SJCRH30 (cell line): ENCODE measurements around the gene KAT7. TPM values are rescaled to one million over a fixed set of nuclear protein-coding genes. Genes with fewer than 3 reads are reported as not detected.

Experiments used
- DNase-seq, 2 experiments: peaks; one replicate each; pipeline ENCODE4 v3.0.0-alpha.2; 2015 to 2020
- H3K27ac ChIP-seq: fragments of 250-450 bp; sonication (Bioruptor Pico); 2 replicates; pipeline ENCODE4 v1.5.1; 2020; ENCODE audit warnings: mild to moderate bottlenecking, moderate library complexity
- H3K27me3 ChIP-seq: fragments of 250-450 bp; sonication (Bioruptor Pico); 2 replicates; pipeline ENCODE4 v1.5.1; 2020; ENCODE audit warnings: mild to moderate bottlenecking, moderate library complexity
- H3K36me3 ChIP-seq: fragments of 250-450 bp; sonication (Bioruptor Pico); 2 replicates; pipeline ENCODE4 v1.5.1; 2020; ENCODE audit warnings: mild to moderate bottlenecking, moderate library complexity
- H3K4me1 ChIP-seq: fragments of 250-450 bp; sonication (Bioruptor Pico); 2 replicates; pipeline ENCODE4 v1.5.1; 2020; ENCODE audit warnings: mild to moderate bottlenecking, moderate library complexity
- H3K4me3 ChIP-seq: fragments of 250-450 bp; sonication (Bioruptor Pico); 2 replicates; pipeline ENCODE4 v1.5.1; 2020; ENCODE audit warnings: mild to moderate bottlenecking, moderate library complexity
- H3K9me3 ChIP-seq: fragments of 250-450 bp; sonication (Bioruptor Pico); replicated peaks from 2 replicates; pipeline ENCODE4 v1.5.1; 2020; ENCODE audit warnings: mild to moderate bottlenecking, moderate library complexity
- total RNA-seq: library from RNA; depleted of rRNA; stranded (reverse); fragments of >200 nt; shearing (Covaris generic); gene quantifications from 2 replicates; pipeline ENCODE4 v1.2.3, GENCODE V29; 2014; rRNA removed

The KAT7 gene
- 38.5 and 40.1 TPM in 2 replicates for total RNA-seq

DNA sequence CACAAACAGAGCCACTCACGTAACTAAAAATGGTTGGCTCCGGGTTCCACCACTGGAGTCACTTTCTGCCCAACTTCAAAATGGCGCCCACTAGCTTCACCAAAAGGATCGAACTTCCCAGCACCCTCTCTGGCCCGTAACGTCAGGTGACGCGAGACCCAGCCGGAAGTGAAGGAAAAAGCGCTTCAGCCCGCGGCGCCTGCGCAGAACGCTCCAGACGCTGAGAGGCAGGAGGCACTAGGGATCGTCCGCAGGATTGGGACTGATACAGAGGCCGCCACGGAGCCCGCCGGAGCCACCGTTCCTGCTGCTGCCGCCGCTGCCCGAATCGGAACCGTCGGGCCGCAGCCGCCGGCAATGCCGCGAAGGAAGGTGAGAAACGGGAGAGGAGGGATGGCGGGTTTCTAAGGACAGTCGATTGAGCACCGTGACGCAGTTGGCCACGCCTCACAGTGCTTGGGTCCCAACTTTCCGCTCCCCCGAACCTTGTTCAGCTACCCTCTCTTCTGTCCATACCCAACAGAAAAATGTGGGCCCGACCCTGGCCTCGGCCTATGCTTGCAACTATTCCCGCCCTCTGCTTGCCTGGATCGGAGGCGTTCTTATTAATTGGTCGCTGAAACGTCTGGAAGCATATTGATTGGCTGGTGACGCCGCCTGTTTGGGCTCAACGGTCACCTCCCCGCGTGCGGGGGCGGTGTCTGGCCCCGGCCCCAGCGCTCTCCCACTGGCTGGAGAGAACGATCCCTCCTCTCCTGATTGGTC lies at the start of gene KAT7:
Gene KAT7, plus strand, starts transcription at position 204 of the 765 bp plus-strand sequence. Its CDS starts 154 bp downstream, at position 358.
- H3K36me3 ChIP-seq = peaks cover 4% of the 10 kb centered on the region
- peak within 1 kb of the TSS; percentile 93 for H3K4me3 ChIP-seq
- peak within 1 kb of the TSS; percentile 94 for H3K27ac ChIP-seq
- no peaks in the 10 kb centered on the region for H3K27me3 ChIP-seq
- H3K9me3 ChIP-seq = no peaks in the 10 kb centered on the region
- no peaks in the 10 kb centered on the region; the same call in 1 of the 2 replicates for H3K4me1 ChIP-seq
- DNase-seq = peak; percentile 97 to 99

DNA sequence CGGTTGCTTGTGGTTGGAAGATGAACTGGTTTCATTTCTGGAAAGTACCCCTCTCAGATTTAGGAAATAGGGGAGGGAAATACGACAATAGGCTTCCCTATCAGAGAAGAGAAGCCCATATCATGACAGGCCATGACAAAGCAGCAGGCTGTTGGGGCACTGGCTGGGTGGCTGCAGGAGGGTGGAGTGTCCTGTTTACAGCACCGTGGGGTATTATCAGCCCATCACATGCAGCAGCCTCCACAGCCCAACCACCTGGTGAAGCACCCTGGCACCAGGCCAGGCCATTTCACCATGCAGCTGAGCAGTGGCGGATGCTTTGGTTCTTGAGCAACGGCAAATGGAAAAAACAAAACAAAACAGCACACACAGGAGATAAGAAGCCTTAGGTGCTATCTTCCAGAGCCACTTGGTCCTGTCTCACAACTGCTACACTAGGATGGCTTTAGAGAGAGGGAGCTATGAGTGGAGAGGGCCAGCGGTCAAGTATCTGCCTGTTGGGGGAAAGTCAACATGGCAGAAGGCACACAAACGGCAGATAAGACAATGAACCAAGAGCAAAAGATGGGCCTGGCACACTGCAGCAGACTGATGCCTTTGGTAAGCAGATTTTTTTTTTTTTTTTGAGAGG lies 48.7 kb upstream of the KAT7 start:
- peak; percentile 21 to 46 for DNase-seq
- Histone ChIP-seq H3K36me3 (no peaks in the 10 kb centered on the region), H3K27me3 (no peaks in the 10 kb centered on the region), H3K27ac (no peak overlapping the region), H3K4me1 (peaks cover 8% of the 10 kb centered on the region), H3K4me3 (no peak overlapping the region), H3K9me3 (no peaks in the 10 kb centered on the region)

DNA sequence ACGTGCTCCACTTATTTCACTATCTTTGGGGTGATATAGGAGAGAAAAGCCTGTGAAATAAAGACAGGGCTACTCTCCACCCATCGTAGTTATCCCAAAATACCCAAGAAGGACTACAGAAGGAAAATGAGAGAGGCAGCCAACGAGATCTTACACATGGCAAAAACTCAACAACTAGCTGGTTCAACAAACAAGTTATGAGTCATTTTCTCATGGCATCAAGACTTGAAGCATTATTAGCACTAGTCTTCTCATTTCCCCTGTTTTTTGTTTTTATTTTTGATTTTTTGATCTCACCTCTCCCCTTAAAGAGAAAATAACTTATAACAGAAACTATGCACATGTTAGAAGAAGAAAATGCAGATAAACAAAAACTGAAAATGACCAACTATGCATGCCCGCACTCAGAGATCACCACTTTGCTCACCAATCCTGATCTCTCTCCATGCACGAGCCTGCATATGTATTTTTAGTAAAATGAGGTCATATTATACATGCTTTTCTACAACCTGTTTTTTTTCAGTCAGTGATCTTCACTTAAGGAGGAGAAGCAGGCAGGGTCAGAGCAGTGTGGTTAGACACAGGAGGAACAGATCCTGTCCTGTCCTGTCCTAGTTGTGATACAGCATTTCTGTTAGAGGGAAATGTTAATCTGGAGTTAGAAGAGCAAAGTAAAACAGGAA lies 47.3 kb upstream of the KAT7 start:
- Histone ChIP-seq H3K27me3 (no peaks in the 10 kb centered on the region), H3K4me3 (no peak overlapping the region), H3K4me1 (peaks cover 8% of the 10 kb centered on the region), H3K9me3 (no peaks in the 10 kb centered on the region), H3K36me3 (no peaks in the 10 kb centered on the region), H3K27ac (no peak overlapping the region)
- DNase-seq = no peak

DNA sequence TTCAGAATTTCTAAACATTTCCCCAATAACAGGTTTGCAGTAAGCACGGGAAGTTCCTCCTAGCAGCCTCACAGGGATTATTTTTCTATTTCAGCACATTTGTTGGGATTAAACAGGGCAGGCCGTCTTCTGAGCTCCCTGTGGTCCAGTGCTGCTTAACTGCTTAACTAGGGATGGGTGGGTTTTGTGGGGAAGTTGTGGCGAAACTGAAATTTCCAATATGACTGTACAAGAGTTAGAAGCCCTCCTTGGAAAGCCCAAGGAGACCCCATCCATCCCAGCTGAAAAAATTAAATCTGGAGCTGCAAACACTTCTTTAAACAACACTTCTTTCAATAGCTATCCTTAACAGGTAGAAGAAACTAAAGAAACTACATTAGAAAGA lies 46.8 kb upstream of the KAT7 start:
- Histone ChIP-seq H3K4me3 (no peak overlapping the region), H3K9me3 (no peaks in the 10 kb centered on the region), H3K4me1 (peaks cover 8% of the 10 kb centered on the region), H3K27ac (no peak overlapping the region), H3K27me3 (no peaks in the 10 kb centered on the region), H3K36me3 (no peaks in the 10 kb centered on the region)
- DNase-seq = no peak

DNA sequence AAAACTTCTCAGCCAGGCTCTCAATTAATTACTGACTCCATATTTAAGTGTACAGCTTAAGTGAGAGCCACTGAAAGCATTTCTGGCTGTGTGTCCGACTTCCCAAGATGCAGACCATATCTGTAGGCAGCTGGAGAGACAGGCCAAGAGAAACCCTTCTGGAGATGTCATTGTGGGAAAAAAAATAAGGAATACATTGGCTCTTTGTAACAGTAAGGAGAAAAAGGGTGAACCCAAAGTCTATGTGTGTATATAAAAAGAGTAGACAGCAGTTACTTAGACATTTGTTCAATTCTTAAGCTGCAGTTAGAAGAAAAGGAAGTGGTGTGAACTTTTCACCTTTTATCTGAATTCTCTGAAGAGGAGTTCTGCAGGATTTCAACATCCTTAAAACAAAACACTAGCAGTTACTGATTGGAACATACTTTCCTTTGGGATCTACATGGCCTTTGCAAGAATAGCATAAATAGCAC lies 46.3 kb upstream of the KAT7 start:
- DNase-seq = no peak

DNA sequence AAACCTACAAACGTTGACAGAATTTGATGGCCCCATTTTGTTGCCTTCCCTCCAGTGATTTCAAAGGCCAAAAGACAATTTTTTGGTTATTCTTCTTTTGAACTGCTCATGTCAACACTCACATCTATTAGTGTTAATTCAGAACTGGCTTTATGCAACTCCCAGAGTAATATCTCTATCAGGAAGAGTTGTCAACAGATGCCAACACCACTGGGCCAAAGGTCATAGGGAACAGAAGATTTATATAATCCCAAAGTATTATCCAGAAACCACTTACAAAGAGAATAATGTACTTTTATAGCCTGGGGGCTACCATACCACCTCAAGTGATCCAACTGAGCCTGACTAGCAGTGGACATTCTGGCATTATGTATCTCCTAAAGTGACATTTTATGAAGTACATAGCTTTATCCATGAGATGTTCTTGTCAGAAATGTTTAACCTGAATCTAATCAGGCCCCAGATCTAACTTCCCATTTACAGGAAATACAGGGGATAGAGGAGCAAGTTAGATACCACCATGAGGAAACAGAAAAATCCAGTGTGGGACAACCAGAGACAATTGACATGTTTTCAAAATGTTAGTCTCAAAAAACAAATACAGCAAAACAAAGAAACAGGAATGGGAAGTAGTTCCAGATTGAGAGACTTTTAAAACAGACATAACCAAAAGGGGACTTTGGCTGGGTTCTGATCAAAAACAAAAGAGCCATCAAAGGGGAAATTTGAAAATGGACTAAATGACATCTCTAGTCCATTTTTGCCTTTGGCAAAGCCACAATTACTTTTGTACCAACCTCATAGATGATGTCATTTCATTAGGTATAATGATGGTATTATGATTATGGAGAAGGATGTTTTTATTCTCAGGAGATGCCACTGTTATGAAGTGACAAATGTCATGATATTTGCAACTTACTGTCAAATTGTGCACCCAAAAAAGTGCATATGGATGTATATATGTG lies 43.0 kb upstream of the KAT7 start:
- Histone ChIP-seq H3K9me3 (no peaks in the 10 kb centered on the region), H3K36me3 (no peaks in the 10 kb centered on the region), H3K27me3 (no peaks in the 10 kb centered on the region), H3K27ac (no peak overlapping the region), H3K4me3 (no peak overlapping the region), H3K4me1 (peaks cover 12% of the 10 kb centered on the region)
- DNase-seq = no peak

More for the DNA sequence above, 46.3 kb upstream of the KAT7 start:
- Histone ChIP-seq H3K27ac (no peak overlapping the region), H3K4me3 (no peak overlapping the region), H3K9me3 (no peaks in the 10 kb centered on the region), H3K4me1 (peaks cover 8% of the 10 kb centered on the region), H3K27me3 (no peaks in the 10 kb centered on the region), H3K36me3 (no peaks in the 10 kb centered on the region)

DNA sequence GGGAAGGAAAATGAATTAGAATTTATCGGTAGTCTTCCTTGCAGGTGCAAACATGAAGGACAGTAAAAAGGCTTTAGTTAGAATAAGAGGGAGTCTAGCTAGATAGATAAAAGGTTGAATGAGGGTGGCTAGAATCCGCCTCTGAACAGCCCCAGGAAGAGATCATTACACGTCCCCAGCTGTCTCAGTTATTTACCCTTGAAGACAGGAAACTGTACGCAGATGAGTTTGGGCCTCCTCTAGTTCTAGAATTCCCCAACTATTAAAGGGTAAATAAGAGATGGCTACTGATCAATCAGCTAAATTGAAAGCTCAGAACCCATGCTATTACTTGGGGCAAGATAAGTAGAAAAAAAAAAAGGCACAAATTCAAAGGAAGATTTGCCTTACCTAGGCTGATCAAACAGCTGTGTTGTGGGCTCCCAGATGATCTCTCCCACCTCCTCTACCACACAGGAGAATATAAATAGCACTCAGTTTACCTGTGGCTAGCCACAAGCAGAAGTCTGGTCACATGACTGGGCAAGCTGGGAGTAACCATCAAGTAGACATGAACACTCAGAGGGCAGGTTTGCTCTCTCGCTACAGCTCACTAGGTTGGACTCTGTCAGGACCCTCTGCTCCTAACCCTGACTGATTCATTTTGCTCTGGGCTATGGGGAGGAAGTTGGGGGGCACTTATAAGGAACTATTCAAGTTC lies 41.5 kb upstream of the KAT7 start:
- H3K4me1 ChIP-seq = peaks cover 12% of the 10 kb centered on the region
- no peaks in the 10 kb centered on the region for H3K27me3 ChIP-seq
- H3K36me3 ChIP-seq = no peaks in the 10 kb centered on the region
- H3K9me3 ChIP-seq = no peaks in the 10 kb centered on the region
- DNase-seq = no peak
- H3K27ac ChIP-seq = no peak overlapping the region
- no peak overlapping the region for H3K4me3 ChIP-seq

DNA sequence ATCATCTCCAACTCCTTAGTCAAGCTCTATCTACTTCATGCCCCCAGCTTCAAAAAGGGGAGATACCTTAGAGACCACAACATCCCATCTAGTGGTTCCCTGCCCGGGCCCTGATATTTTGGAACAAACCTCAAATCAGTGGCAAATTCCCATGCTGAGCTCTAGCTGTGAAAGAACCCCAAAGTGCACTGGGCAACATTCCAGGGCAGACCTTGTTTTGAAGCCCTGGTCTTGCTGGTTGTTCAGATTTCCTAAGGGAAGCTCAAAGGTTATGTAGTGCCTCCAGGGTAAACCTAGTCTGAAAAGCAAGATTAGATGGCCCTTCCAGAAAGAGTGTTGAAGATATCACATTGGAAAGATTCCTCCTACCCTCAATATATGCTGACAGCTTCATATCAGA lies 40.8 kb upstream of the KAT7 start:
- H3K27ac ChIP-seq = no peak overlapping the region
- H3K4me1 ChIP-seq = peaks cover 6% of the 10 kb centered on the region
- H3K27me3 ChIP-seq = no peaks in the 10 kb centered on the region
- H3K9me3 ChIP-seq = no peaks in the 10 kb centered on the region
- no peak overlapping the region for H3K4me3 ChIP-seq
- H3K36me3 ChIP-seq = no peaks in the 10 kb centered on the region
- DNase-seq = no peak

DNA sequence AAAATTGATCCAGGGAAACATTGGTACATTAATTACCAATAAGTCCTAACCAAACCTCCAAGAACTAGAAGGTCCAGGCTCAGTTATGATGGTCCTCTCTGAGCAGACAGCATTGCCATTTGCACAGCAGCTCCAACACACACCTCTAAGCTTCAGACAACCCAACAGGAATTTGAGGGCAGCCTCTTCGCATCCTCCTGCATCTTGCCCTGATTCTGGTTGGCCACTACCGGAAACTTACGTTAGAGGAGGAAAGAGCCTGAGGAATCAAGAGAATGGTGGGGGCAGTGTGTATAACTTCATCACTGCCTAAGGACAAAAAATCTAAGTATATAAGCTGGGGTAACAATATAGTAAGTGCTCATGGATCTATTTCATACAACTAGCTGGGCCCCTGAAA lies 40.3 kb upstream of the KAT7 start:
- no peak for DNase-seq

DNA sequence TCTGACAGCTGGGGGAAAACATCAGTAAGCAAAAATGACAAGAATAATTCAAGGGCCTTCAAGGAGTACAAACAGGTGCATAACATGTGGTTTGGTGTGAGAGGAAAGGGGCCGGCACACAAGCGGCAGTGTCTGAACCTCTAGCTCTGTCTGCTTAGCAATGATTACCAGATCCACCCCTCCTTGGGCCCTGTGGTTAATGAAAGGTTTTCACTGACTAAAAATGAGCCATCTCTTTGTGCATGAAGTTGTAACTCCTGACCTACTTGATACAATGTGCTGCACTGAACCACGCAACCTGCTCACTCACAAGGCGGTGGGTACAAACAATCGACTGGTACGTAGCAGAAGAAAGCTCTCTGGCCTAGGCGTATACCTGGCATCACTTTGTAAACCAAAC lies 39.7 kb upstream of the KAT7 start:
- peak in 1 of 2 experiments; percentile 59 for DNase-seq
- Histone ChIP-seq H3K4me1 (peaks cover 4% of the 10 kb centered on the region), H3K27me3 (no peaks in the 10 kb centered on the region), H3K4me3 (no peak overlapping the region), H3K36me3 (no peaks in the 10 kb centered on the region), H3K27ac (no peak overlapping the region), H3K9me3 (no peaks in the 10 kb centered on the region)

More for the DNA sequence above, 40.3 kb upstream of the KAT7 start:
- Histone ChIP-seq H3K27ac (no peak overlapping the region), H3K4me1 (peaks cover 4% of the 10 kb centered on the region), H3K9me3 (no peaks in the 10 kb centered on the region), H3K27me3 (no peaks in the 10 kb centered on the region), H3K4me3 (no peak overlapping the region), H3K36me3 (no peaks in the 10 kb centered on the region)

DNA sequence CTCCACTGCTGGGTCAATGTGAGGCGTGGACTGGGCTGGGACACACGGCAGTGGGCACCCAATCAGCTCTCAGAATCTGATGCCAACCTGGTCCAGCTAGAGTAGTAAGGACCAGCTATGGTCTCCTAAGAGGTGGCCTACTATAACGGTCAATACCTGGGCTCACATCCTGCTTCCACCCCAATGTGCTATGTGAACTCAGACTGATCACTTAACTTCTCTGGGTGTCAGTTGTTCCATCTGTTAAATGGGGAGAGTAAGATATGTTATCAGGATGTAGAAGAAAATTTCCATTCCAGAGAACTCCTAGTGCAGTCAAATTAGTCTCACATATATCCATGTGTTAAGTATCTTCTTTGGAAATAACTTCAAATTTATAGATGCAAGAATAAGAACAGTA lies 38.8 kb upstream of the KAT7 start:
- DNase-seq = no peak
- Histone ChIP-seq H3K36me3 (no peaks in the 10 kb centered on the region), H3K4me3 (no peak overlapping the region), H3K27me3 (no peaks in the 10 kb centered on the region), H3K27ac (no peak overlapping the region), H3K4me1 (peaks cover 4% of the 10 kb centered on the region), H3K9me3 (no peaks in the 10 kb centered on the region)

DNA sequence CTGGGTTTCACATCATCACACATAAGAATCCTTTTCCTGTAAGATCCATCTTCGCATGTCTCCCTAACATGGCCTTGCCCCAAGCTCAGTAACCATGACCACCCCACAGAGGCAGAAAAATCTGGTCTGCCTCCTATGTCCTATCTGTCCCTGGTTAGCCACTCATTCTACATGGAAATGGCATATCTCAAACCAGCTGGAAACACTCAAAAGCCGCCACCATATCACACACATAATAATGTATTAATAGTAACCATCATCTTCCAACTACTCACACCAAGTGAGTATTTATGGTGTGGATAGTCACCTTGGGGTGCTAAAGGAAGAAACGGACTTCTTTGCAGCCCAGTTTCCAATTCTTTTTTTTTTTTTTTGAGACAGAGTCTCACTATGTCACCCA lies 36.0 kb upstream of the KAT7 start:
- no peak overlapping the region for H3K4me3 ChIP-seq
- H3K9me3 ChIP-seq = no peaks in the 10 kb centered on the region
- H3K4me1 ChIP-seq = peaks cover 4% of the 10 kb centered on the region; the same call in 1 of the 2 replicates
- no peaks in the 10 kb centered on the region for H3K36me3 ChIP-seq
- H3K27me3 ChIP-seq = no peaks in the 10 kb centered on the region
- no peak for DNase-seq
- no peak overlapping the region for H3K27ac ChIP-seq

DNA sequence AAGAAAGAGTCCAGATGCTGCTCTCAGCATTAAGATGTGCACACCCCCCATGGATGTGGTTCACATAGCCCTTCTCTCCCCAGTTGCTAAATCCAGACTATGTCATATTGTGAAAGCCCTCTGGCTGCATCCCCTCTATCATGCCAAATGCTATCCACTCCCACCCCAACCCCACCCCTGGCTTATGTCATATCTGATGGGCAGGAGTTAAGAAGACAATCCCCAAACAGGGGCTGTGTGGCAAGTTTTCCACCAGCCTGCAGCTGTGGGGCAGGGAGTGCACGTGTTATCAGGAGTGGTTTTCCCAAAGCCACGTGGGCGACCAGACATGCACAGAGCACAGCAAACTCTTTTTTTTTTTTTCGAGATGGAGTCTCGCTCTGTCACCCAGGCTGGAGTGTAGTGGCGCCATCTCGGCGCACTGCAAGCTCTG lies 34.5 kb upstream of the KAT7 start:
- DNase-seq = no peak
- H3K4me3 ChIP-seq = no peak overlapping the region
- no peaks in the 10 kb centered on the region for H3K9me3 ChIP-seq
- H3K27me3 ChIP-seq = no peaks in the 10 kb centered on the region
- peaks cover 2% of the 10 kb centered on the region; the same call in 1 of the 2 replicates for H3K4me1 ChIP-seq
- H3K36me3 ChIP-seq = no peaks in the 10 kb centered on the region
- H3K27ac ChIP-seq = no peak overlapping the region
